Endothelial cell of umbilical vein (primary cell): ENCODE data around the gene CMPK2. TPM values are rescaled to one million over a fixed set of nuclear protein-coding genes. Genes with fewer than 3 reads are reported as not detected.

ENCODE experiments used
- BruUV-seq: library from RNA; stranded (reverse); fragments of 400-500 nt; replicated peaks from 2 replicates; lab custom pipeline; 2021; lab: Mats Ljungman, UMichigan
- CTCF ChIA-PET: fragments of 300-600, 350-600 bp; sonication (Branson Sonifier 250); formaldehyde crosslinking; loops from one replicate; lab custom pipeline; 2021; ENCODE audit warnings: antibody characterized with exemption, inconsistent platforms; lab: Charles Lee
- POLR2A ChIA-PET: fragments of 300-600, 350-600 bp; sonication (Branson Sonifier 250); formaldehyde crosslinking; loops from one replicate; lab custom pipeline; 2021; ENCODE audit warnings: antibody characterized with exemption, inconsistent platforms; lab: Charles Lee
- DNase-seq: peaks from one replicate; pipeline ENCODE4 v3.0.0-alpha.2; 2011; ENCODE audit warnings: low read depth, low spot score
- FAIRE-seq: peaks from 2 replicates; lab custom pipeline; 2011; peaks lifted over from hg19 to GRCh38; lab: Jason Lieb, UNC
- H2AFZ ChIP-seq: 2 replicates; pipeline ENCODE4 v1.6.0; 2012; ENCODE audit warnings: low read depth, low read length, control low read depth, inconsistent platforms
- H3K27ac ChIP-seq: 2 replicates; pipeline ENCODE4 v1.5.1; 2011; ENCODE audit warnings: low read depth, mild to moderate bottlenecking, control low read depth, low read length, moderate library complexity; ENCODE audit not compliant: insufficient read depth
- H3K27me3 ChIP-seq, 2 experiments: 2 replicates each; pipeline versions ENCODE4 v1.6.0 to v1.6.1; 2011; ENCODE audit warnings: low read length in 2 of 2, mixed read lengths in 1 of 2; ENCODE audit not compliant: control insufficient read depth in 2 of 2, insufficient read depth in 2 of 2
- H3K36me3 ChIP-seq, 2 experiments: 2 replicates in 1 of 2; 3 replicates in 1 of 2; pipeline ENCODE4 v1.5.1; 2011; ENCODE audit warnings: low read length in 2 of 2, mild to moderate bottlenecking in 1 of 2, moderate library complexity in 1 of 2; ENCODE audit not compliant: control insufficient read depth in 2 of 2, insufficient read depth in 2 of 2; ENCODE audit errors: extremely low read depth in 1 of 2
- H3K4me1 ChIP-seq: 3 replicates; pipeline ENCODE4 v1.5.1; 2011; ENCODE audit warnings: mild to moderate bottlenecking, low read length; ENCODE audit not compliant: control insufficient read depth, insufficient read depth; ENCODE audit errors: extremely low read depth
- H3K4me2 ChIP-seq: 2 replicates; pipeline ENCODE4 v1.6.1; 2011; ENCODE audit warnings: low read length, control low read depth, mixed read lengths; ENCODE audit not compliant: insufficient read depth
- H3K4me3 ChIP-seq, 3 experiments: fragments of 200-600 bp in 1 of 3; sonication (generic), shearing (Covaris generic) in 1 of 3; replicated peaks in 1 of 3; 2 replicates each; pipeline ENCODE4 v1.5.1; 2011 to 2016; ENCODE audit warnings: control low read depth in 3 of 3, low read length in 3 of 3, mild to moderate bottlenecking in 2 of 3, inconsistent platforms in 1 of 3, low read depth in 1 of 3, moderate library complexity in 1 of 3; ENCODE audit not compliant: insufficient read depth in 1 of 3
- H3K79me2 ChIP-seq: 2 replicates; pipeline ENCODE4 v1.6.0; 2012; ENCODE audit warnings: low read length, inconsistent platforms; ENCODE audit not compliant: control insufficient read depth, insufficient read depth
- H3K9ac ChIP-seq: replicated peaks from 2 replicates; pipeline ENCODE3; 2011; ENCODE audit warnings: low read length, control low read depth; ENCODE audit not compliant: insufficient read depth; ENCODE audit errors: extremely low read depth
- H3K9me1 ChIP-seq: replicated peaks from 3 replicates; pipeline ENCODE4 v1.6.0; 2011; ENCODE audit warnings: mild to moderate bottlenecking, low read length; ENCODE audit not compliant: control insufficient read depth, insufficient read depth; ENCODE audit errors: extremely low read depth
- H3K9me3 ChIP-seq: replicated peaks from 2 replicates; pipeline ENCODE4 v1.5.1; 2012; ENCODE audit warnings: low read length, inconsistent platforms; ENCODE audit not compliant: control insufficient read depth, insufficient read depth
- H4K20me1 ChIP-seq: replicated peaks from 2 replicates; pipeline ENCODE3; 2011; ENCODE audit warnings: mild to moderate bottlenecking, low read length; ENCODE audit not compliant: control insufficient read depth, insufficient read depth; ENCODE audit errors: extremely low read depth
- FOS ChIP-seq: IDR thresholded peaks from 2 replicates; pipeline ENCODE4 v1.6.1; 2011; ENCODE audit warnings: mild to moderate bottlenecking, low read length, moderate library complexity, borderline replicate concordance; ENCODE audit not compliant: insufficient read depth
- GATA2 ChIP-seq: IDR thresholded peaks from 2 replicates; pipeline ENCODE4 v1.7.0; 2011; ENCODE audit warnings: low read depth, mild to moderate bottlenecking, moderate library complexity, mixed read lengths, low read length; ENCODE audit not compliant: insufficient read length, insufficient read depth
- MYC ChIP-seq: IDR thresholded peaks from one replicate; pipeline ENCODE4 v1.6.1; 2011; ENCODE audit warnings: mild to moderate bottlenecking, low read depth, low read length
- POLR2A ChIP-seq: IDR thresholded peaks from 2 replicates; pipeline ENCODE4 v1.6.1; 2012; ENCODE audit warnings: low read depth, mild to moderate bottlenecking, control low read depth, low read length
- POLR2AphosphoS5 ChIP-seq: IDR thresholded peaks from 2 replicates; pipeline ENCODE4 v1.6.1; 2012; ENCODE audit warnings: low read depth, mild to moderate bottlenecking, control low read depth, low read length, moderate library complexity; ENCODE audit not compliant: insufficient read depth
- dilution Hi-C: fragments of 300-500 bp; cut with MboI; formaldehyde crosslinking; loops from one replicate; pipeline ENCODE4 v1.15.0; 2019; ENCODE audit warnings: low sequenced_read_pairs; ENCODE audit not compliant: extremely low pct_ligation_motif_present
- intact Hi-C: fragments of 100-400 bp; cut with micrococcal nuclease; formaldehyde crosslinking; loops from one replicate; pipeline ENCODE4 v1.10.0; 2022
- polyA plus RNA-seq, 4 experiments: library from polyadenylated mRNA; depleted of rRNA in 3 of 4; stranded (reverse) in 3 of 4; unstranded in 1 of 4; fragments of >200 nt; gene quantifications; 2 replicates each; pipeline versions ENCODE4 v1.2.1 to v1.2.3, GENCODE V29; 2011 to 2012; ENCODE audit warnings: missing spikeins in 1 of 4
- total RNA-seq: library from RNA; stranded (reverse); gene quantifications from 2 replicates; pipeline ENCODE4 v1.2.3, GENCODE V29; 2021
- TF ChIP-seq, protein P1 (sequence below), 2 donors: IDR thresholded peaks; 1 replicate in 1 of 2; 2 replicates in 1 of 2; pipeline ENCODE4 v1.5.1; 2011; ENCODE audit warnings: low read length in 2 of 2, mild to moderate bottlenecking in 2 of 2, moderate library complexity in 2 of 2, control low read depth in 1 of 2, inconsistent platforms in 1 of 2, low read depth in 1 of 2; ENCODE audit not compliant: insufficient read depth in 1 of 2; ENCODE audit errors: extremely low read depth in 1 of 2
- TF ChIP-seq, protein P2 (sequence below): IDR thresholded peaks from 2 replicates; pipeline ENCODE4 v1.6.1; 2011; ENCODE audit not compliant: insufficient read depth, insufficient read length

CMPK2 gene
- total and polyA plus RNA-seq, 2 donors (not counting 3 experiments of a cell fraction or from before 2014, with no cell fraction given): 0.15 to 0.69 TPM

DNA sequence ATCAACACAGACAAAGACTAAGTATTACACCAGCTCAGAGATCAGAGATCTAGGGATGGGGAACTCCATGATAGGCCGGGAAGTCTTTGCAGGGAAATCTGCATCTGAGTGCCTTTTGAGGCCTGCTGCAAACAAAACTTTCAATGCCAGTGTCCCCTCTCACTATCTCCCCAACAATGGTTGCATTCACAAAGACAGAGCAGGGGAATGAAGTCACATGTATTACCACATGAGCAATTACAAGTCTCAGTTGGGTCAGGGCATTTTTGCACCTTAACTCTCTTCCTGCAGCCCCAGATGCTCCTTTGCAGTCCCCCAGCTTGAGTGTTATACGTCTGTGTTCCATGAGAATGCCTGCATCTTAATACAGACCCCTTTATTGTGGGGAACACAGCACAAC is 49.7 kb upstream of the CMPK2 start:
- Histone ChIP-seq H2AFZ (no peak overlapping the region), H3K79me2 (no peaks in the 10 kb centered on the region), H3K9me1 (no peaks in the 10 kb centered on the region), H3K4me2 (no peak overlapping the region), H3K4me1 (no peaks in the 10 kb centered on the region), H4K20me1 (no peaks in the 10 kb centered on the region), H3K27me3 (peaks cover 0 to 9% of the 10 kb centered on the region in 2 experiments), H3K9me3 (no peaks in the 10 kb centered on the region), H3K4me3 (no peak overlapping the region), H3K36me3 (no peaks in the 10 kb centered on the region), H3K9ac (no peak overlapping the region), H3K27ac (no peak overlapping the region)
- dilution Hi-C loops: no loop called here
- no peak for FAIRE-seq
- ChIA-PET CTCF (interaction anchor here (0.8 to 4.7 kb wide), 15 partner anchors 7 to 136 kb away, joined by 3 to 40 read pairs (median 7); partner anchors contain the start of gene RSAD2), POLR2A (no interaction called here)
- TF ChIP-seq POLR2A (no peak), POLR2AphosphoS5 (no peak), FOS (no peak), MYC (no peak), GATA2 (no peak)
- TF ChIP-seq, protein P1, sequence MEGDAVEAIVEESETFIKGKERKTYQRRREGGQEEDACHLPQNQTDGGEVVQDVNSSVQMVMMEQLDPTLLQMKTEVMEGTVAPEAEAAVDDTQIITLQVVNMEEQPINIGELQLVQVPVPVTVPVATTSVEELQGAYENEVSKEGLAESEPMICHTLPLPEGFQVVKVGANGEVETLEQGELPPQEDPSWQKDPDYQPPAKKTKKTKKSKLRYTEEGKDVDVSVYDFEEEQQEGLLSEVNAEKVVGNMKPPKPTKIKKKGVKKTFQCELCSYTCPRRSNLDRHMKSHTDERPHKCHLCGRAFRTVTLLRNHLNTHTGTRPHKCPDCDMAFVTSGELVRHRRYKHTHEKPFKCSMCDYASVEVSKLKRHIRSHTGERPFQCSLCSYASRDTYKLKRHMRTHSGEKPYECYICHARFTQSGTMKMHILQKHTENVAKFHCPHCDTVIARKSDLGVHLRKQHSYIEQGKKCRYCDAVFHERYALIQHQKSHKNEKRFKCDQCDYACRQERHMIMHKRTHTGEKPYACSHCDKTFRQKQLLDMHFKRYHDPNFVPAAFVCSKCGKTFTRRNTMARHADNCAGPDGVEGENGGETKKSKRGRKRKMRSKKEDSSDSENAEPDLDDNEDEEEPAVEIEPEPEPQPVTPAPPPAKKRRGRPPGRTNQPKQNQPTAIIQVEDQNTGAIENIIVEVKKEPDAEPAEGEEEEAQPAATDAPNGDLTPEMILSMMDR (IDR thresholded peaks at IDR 0.05; ENCODE audit: extremely low read depth in 1 of 2, insufficient read depth in 1 of 2, low read depth in 1 of 2, low read length in 2 of 2): no peak
- TF ChIP-seq, protein P2, sequence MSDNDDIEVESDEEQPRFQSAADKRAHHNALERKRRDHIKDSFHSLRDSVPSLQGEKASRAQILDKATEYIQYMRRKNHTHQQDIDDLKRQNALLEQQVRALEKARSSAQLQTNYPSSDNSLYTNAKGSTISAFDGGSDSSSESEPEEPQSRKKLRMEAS: no peak
- no peak for DNase-seq
- intact Hi-C loops: loop anchor here (5.0 kb wide), 2 partner anchors 112 to 1762 kb away; no protein-coding TSS in a partner anchor
- no TSS peak for BruUV-seq
